Esophagus squamous epithelium (tissue), 5 donors: Measurements from ENCODE around the gene CSAG2. TPM values are rescaled to one million over a fixed set of nuclear protein-coding genes. Genes with fewer than 3 reads are reported as not detected.
"Not testable (repeated sequence)": the region's sequence is repeated elsewhere in the genome, so short reads cannot be mapped to it uniquely, and the experiment has no call there.

Experiments
- DNase-seq: peaks from one replicate; lab custom pipeline; 2025; lab: John Stamatoyannopoulos, UW
- H3K27ac ChIP-seq, 4 donors: fragments of 200-600 bp; sonication (generic); one replicate each; pipeline ENCODE4 v1.5.1; 2016 to 2019; ENCODE audit warnings: mild to moderate bottlenecking in 1 of 4
- H3K27me3 ChIP-seq, 4 donors: fragments of 200-600 bp; sonication (generic); 1 replicate in 3 of 4; 2 replicates in 1 of 4; pipeline versions ENCODE4 v1.5.1 to v1.6.0; 2017 to 2021; ENCODE audit warnings: antibody characterized with exemption in 1 of 4
- H3K36me3 ChIP-seq, 3 donors: fragments of 200-600 bp; sonication (generic); one replicate each; pipeline ENCODE4 v1.5.1; 2016 to 2019
- H3K4me1 ChIP-seq, 3 donors: fragments of 200-600 bp; sonication (generic); one replicate each; pipeline ENCODE4 v1.5.1; 2017 to 2019
- H3K4me3 ChIP-seq, 4 donors: fragments of 200-600 bp; sonication (generic); 1 replicate in 3 of 4; 2 replicates in 1 of 4; pipeline ENCODE4 v1.5.1; 2016 to 2019; ENCODE audit warnings: mild to moderate bottlenecking in 2 of 4, moderate library complexity in 1 of 4
- H3K9me3 ChIP-seq, 3 donors: fragments of 200-600 bp; sonication (generic); one replicate each; pipeline ENCODE4 v1.5.1; 2016 to 2019
- CTCF ChIP-seq, 6 experiments: fragments of 450-650 bp in 4 of 6; fragments of 200-600 bp in 2 of 6; sonication (generic) in 2 of 6; IDR thresholded peaks; one replicate each; pipeline ENCODE4 v1.5.1; 2016 to 2019; ENCODE audit warnings: antibody characterized with exemption in 6 of 6, mild to moderate bottlenecking in 4 of 6, moderate library complexity in 4 of 6
- POLR2A ChIP-seq, 4 donors: fragments of 450-650 bp; IDR thresholded peaks; one replicate each; pipeline ENCODE4 v1.6.1; 2017; ENCODE audit warnings: antibody characterized with exemption in 4 of 4, mild to moderate bottlenecking in 4 of 4, moderate library complexity in 3 of 4
- WGBS, 2 donors: methylation state at CpG; one replicate each; pipeline ENCODE4 v1.1.5; 2018; 5-methylcytosine and 5-hydroxymethylcytosine counted together
- intact Hi-C: fragments of 100-400 bp; cut with DNase I; formaldehyde crosslinking; loops from one replicate; pipeline ENCODE4 v1.15.0; 2022
- total RNA-seq, 4 donors: library from RNA; depleted of rRNA; stranded (reverse); fragments of >200 nt; gene quantifications; one replicate each; pipeline ENCODE4 v1.1.0, GENCODE V29; 2016
- donor health status: DM: yes; HTN: yes; CAD: no.

The CSAG2 gene
- total RNA-seq, result not detected

- H3K4me3 ChIP-seq, H3K4me1 ChIP-seq, H3K27ac ChIP-seq, H3K9me3 ChIP-seq, H3K36me3 ChIP-seq, intact Hi-C loops, DNase-seq, H3K27me3 ChIP-seq: not testable (repeated sequence)
- no CpG with 5 or more reads among the region's 2 CpGs for WGBS, 2 donors
Measured at GRCh38 chrX:152709173-152709572, at the start of gene CSAG2. Gene CSAG2, minus strand, starts transcription at chrX:152709273. Its CDS starts 161 bp downstream, at chrX:152709112.

- H3K4me3 ChIP-seq, DNase-seq, intact Hi-C loops, H3K36me3 ChIP-seq, H3K9me3 ChIP-seq, H3K27ac ChIP-seq, H3K27me3 ChIP-seq, H3K4me1 ChIP-seq: not testable (repeated sequence)
- no CpG with 5 or more reads among the region's 5 CpGs for WGBS, 2 donors
Measured at GRCh38 chrX:152754871-152755270, 45.8 kb upstream of the CSAG2 start.

GRCh38 chrX:152753686-152754650 is 44.9 kb upstream of the CSAG2 start, which contains the start of gene MAGEA2:
Gene MAGEA2, minus strand, starts transcription at chrX:152753842. Its CDS starts 2,479 bp downstream, at chrX:152751363.
- H3K4me1 ChIP-seq, H3K9me3 ChIP-seq, H3K27ac ChIP-seq, DNase-seq, intact Hi-C loops, H3K27me3 ChIP-seq, H3K36me3 ChIP-seq, H3K4me3 ChIP-seq: not testable (repeated sequence)
- no CpG with 5 or more reads among the region's 35 CpGs for WGBS, 2 donors

- WGBS, 2 donors, result 70 to 76% methylated on average over 1 to 5 of the region's 5 CpGs
- Histone ChIP-seq H3K9me3 (no peaks in the 10 kb centered on the region), H3K36me3 (no peaks in the 10 kb centered on the region), H3K27me3 (no peaks in the 10 kb centered on the region), H3K27ac (no peak overlapping the region), H3K4me1 (no peaks in the 10 kb centered on the region), H3K4me3 (no peak overlapping the region)
- DNase-seq, result no peak
- intact Hi-C loops, result no loop called here
- TF ChIP-seq POLR2A (IDR thresholded peaks at IDR 0.05), result no peak
- TF ChIP-seq CTCF (IDR thresholded peaks at IDR 0.05), result no peak
Measured at GRCh38 chrX:152738560-152738959, 29.5 kb upstream of the CSAG2 start.

- H3K4me3 ChIP-seq, H3K9me3 ChIP-seq, H3K27me3 ChIP-seq, intact Hi-C loops, H3K36me3 ChIP-seq, H3K27ac ChIP-seq, H3K4me1 ChIP-seq, DNase-seq: not testable (repeated sequence)
- WGBS, 2 donors, result 85 to 90% methylated on average over 2 to 5 of the region's 12 CpGs
Measured at GRCh38 chrX:152736528-152736927, 27.5 kb upstream of the CSAG2 start.

GRCh38 chrX:152735860-152736511 is 26.9 kb upstream of the CSAG2 start:
- Histone ChIP-seq H3K9me3 (no peaks in the 10 kb centered on the region), H3K36me3 (no peaks in the 10 kb centered on the region), H3K27me3 (no peaks in the 10 kb centered on the region), H3K4me3 (no peak overlapping the region), H3K27ac (no peak overlapping the region), H3K4me1 (no peaks in the 10 kb centered on the region)
- intact Hi-C loops, result no loop called here
- WGBS, 2 donors, result 76% methylated on average over 8 of the region's 12 CpGs; no CpG with 5 or more reads in 1 of the 2 donors
- TF ChIP-seq POLR2A (IDR thresholded peaks at IDR 0.05) (no peak), CTCF (IDR thresholded peaks at IDR 0.05) (no peak)
- no peak for DNase-seq

- WGBS, 2 donors, result no CpG with 5 or more reads among the region's 2 CpGs
- no peaks in the 10 kb centered on the region for H3K9me3 ChIP-seq
- TF ChIP-seq CTCF (IDR thresholded peaks at IDR 0.05), result no peak
- no peak overlapping the region for H3K27ac ChIP-seq
- H3K27me3 ChIP-seq, result no peaks in the 10 kb centered on the region
- intact Hi-C loops, result no loop called here
- DNase-seq, result no peak
- H3K4me3 ChIP-seq, result no peak overlapping the region
- no peaks in the 10 kb centered on the region for H3K36me3 ChIP-seq
- H3K4me1 ChIP-seq, result no peaks in the 10 kb centered on the region
Measured at GRCh38 chrX:152735101-152735500, 26.0 kb upstream of the CSAG2 start.

GRCh38 chrX:152734143-152734858 is 25.2 kb upstream of the CSAG2 start:
- H3K4me3 ChIP-seq, H3K4me1 ChIP-seq, DNase-seq, H3K36me3 ChIP-seq, intact Hi-C loops, H3K9me3 ChIP-seq, H3K27ac ChIP-seq, H3K27me3 ChIP-seq: not testable (repeated sequence)
- 80% methylated on average over 1 of the region's 22 CpGs; no CpG with 5 or more reads in 1 of the 2 donors for WGBS, 2 donors
